ENCODE measurements around the gene ERG. TPM values are rescaled to one million over a fixed set of nuclear protein-coding genes. Genes with fewer than 3 reads are reported as not detected.

Gene ERG
- total RNA-seq, 1 experiment from 2014 or later: 4.5 TPM

DNA sequence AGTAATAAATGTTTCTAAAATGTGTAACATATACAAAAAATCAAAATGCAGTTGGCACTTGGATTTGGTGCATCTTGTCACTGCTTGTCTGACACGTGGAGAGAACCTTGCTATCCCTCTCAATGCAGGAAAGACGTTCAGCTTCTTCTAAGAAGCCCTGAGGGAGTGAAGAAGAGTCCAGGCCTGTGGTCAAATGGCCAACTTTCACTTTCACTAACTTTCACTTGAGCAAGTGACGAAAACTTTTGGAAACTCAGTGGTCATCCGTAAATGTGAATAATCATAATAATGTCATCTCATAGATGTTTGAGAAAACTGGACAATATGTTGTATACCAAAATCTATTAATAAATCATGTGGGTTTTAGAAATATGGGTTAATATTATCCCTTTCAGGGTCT lies 61.9 kb downstream of the ERG start (continued):
- TF ChIP-seq, protein P1, sequence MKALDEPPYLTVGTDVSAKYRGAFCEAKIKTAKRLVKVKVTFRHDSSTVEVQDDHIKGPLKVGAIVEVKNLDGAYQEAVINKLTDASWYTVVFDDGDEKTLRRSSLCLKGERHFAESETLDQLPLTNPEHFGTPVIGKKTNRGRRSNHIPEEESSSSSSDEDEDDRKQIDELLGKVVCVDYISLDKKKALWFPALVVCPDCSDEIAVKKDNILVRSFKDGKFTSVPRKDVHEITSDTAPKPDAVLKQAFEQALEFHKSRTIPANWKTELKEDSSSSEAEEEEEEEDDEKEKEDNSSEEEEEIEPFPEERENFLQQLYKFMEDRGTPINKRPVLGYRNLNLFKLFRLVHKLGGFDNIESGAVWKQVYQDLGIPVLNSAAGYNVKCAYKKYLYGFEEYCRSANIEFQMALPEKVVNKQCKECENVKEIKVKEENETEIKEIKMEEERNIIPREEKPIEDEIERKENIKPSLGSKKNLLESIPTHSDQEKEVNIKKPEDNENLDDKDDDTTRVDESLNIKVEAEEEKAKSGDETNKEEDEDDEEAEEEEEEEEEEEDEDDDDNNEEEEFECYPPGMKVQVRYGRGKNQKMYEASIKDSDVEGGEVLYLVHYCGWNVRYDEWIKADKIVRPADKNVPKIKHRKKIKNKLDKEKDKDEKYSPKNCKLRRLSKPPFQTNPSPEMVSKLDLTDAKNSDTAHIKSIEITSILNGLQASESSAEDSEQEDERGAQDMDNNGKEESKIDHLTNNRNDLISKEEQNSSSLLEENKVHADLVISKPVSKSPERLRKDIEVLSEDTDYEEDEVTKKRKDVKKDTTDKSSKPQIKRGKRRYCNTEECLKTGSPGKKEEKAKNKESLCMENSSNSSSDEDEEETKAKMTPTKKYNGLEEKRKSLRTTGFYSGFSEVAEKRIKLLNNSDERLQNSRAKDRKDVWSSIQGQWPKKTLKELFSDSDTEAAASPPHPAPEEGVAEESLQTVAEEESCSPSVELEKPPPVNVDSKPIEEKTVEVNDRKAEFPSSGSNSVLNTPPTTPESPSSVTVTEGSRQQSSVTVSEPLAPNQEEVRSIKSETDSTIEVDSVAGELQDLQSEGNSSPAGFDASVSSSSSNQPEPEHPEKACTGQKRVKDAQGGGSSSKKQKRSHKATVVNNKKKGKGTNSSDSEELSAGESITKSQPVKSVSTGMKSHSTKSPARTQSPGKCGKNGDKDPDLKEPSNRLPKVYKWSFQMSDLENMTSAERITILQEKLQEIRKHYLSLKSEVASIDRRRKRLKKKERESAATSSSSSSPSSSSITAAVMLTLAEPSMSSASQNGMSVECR (CRISPR knock-in tag; IDR thresholded peaks at IDR 0.05; ENCODE audit: borderline replicate concordance): no peak
- TF ChIP-seq, protein P2, sequence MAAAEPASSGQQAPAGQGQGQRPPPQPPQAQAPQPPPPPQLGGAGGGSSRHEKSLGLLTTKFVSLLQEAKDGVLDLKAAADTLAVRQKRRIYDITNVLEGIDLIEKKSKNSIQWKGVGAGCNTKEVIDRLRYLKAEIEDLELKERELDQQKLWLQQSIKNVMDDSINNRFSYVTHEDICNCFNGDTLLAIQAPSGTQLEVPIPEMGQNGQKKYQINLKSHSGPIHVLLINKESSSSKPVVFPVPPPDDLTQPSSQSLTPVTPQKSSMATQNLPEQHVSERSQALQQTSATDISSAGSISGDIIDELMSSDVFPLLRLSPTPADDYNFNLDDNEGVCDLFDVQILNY (CRISPR knock-in tag; IDR thresholded peaks at IDR 0.05): no peak

DNA sequence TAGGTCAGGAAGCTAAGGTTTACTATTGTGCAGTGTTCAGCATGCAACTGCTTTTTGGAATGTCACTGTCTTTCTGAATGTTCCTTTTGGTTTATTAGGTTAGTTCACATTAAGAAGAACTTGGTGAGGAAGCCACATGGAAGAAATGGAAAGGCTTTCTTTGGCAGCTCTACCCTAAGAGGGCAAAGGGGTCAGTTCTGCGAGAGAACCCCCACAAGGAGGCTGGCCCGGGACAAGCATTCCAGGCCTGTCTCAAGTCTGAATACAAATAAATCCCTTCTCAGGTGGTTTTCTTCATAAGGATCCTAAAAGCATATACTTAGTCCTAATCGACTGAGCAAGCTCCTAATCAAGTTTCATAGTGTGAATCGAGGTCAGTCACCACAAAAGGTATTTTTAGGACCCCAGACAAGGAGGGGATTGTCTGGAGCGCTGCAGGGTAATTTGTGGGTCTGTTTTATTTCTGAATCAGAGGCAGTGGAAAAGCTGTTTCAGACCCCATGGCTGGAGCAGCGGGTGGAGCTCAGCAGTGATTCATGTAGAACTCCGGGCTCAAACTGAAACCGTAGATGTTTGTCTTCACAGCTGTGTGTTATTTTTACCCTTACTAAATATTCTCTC lies 63.3 kb downstream of the ERG start:
- Mint-ChIP-seq H3K9me3 (peaks cover 4% of the 10 kb centered on the region), H3K4me1 (0 out of 2 replicates have a peak, but pooled peaks cover 8% of the 10 kb centered on the region), H3K27me3 (ENCODE audit: low read depth) (no peaks in the 10 kb centered on the region; the same call in 1 of the 2 replicates), H3K27ac (no peak overlapping the region), H3K4me3 (no peak overlapping the region), H3K36me3 (peaks cover 4% of the 10 kb centered on the region; the same call in 1 of the 2 replicates)
- TF ChIP-seq, protein P3, sequence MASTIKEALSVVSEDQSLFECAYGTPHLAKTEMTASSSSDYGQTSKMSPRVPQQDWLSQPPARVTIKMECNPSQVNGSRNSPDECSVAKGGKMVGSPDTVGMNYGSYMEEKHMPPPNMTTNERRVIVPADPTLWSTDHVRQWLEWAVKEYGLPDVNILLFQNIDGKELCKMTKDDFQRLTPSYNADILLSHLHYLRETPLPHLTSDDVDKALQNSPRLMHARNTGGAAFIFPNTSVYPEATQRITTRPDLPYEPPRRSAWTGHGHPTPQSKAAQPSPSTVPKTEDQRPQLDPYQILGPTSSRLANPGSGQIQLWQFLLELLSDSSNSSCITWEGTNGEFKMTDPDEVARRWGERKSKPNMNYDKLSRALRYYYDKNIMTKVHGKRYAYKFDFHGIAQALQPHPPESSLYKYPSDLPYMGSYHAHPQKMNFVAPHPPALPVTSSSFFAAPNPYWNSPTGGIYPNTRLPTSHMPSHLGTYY (CRISPR knock-in tag; IDR thresholded peaks at IDR 0.05): no peak
- TF ChIP-seq ZBTB21 (CRISPR knock-in tag; IDR thresholded peaks at IDR 0.05; ENCODE audit: borderline replicate concordance) (no peak), CBFB (CRISPR knock-in tag; IDR thresholded peaks at IDR 0.05; ENCODE audit: low read depth) (no peak), ZNF671 (CRISPR knock-in tag; IDR thresholded peaks at IDR 0.05) (no peak), PRRX2 (CRISPR knock-in tag; IDR thresholded peaks at IDR 0.05) (no peak), ETV6 (CRISPR knock-in tag; IDR thresholded peaks at IDR 0.05) (no peak), HMGA2 (CRISPR knock-in tag; IDR thresholded peaks at IDR 0.05) (no peak), KAT7 (CRISPR knock-in tag; IDR thresholded peaks at IDR 0.05; ENCODE audit: borderline replicate concordance) (no peak), NFYB (CRISPR knock-in tag; conservative IDR thresholded peaks at IDR 0.05; ENCODE audit: low read depth) (no peak)
- TF ChIP-seq, protein P4, sequence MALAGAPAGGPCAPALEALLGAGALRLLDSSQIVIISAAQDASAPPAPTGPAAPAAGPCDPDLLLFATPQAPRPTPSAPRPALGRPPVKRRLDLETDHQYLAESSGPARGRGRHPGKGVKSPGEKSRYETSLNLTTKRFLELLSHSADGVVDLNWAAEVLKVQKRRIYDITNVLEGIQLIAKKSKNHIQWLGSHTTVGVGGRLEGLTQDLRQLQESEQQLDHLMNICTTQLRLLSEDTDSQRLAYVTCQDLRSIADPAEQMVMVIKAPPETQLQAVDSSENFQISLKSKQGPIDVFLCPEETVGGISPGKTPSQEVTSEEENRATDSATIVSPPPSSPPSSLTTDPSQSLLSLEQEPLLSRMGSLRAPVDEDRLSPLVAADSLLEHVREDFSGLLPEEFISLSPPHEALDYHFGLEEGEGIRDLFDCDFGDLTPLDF (CRISPR knock-in tag; IDR thresholded peaks at IDR 0.05): no peak
- TF ChIP-seq, protein P5, sequence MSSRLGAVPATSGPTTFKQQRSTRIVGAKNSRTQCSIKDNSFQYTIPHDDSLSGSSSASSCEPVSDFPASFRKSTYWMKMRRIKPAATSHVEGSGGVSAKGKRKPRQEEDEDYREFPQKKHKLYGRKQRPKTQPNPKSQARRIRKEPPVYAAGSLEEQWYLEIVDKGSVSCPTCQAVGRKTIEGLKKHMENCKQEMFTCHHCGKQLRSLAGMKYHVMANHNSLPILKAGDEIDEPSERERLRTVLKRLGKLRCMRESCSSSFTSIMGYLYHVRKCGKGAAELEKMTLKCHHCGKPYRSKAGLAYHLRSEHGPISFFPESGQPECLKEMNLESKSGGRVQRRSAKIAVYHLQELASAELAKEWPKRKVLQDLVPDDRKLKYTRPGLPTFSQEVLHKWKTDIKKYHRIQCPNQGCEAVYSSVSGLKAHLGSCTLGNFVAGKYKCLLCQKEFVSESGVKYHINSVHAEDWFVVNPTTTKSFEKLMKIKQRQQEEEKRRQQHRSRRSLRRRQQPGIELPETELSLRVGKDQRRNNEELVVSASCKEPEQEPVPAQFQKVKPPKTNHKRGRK (CRISPR knock-in tag; IDR thresholded peaks at IDR 0.05; ENCODE audit: borderline replicate concordance): no peak
- DNase-seq (ENCODE audit: low spot score): no peak
- no peak for ATAC-seq
- POLR2A ChIA-PET: no interaction called here
- CTCF ChIA-PET: no interaction called here

DNA sequence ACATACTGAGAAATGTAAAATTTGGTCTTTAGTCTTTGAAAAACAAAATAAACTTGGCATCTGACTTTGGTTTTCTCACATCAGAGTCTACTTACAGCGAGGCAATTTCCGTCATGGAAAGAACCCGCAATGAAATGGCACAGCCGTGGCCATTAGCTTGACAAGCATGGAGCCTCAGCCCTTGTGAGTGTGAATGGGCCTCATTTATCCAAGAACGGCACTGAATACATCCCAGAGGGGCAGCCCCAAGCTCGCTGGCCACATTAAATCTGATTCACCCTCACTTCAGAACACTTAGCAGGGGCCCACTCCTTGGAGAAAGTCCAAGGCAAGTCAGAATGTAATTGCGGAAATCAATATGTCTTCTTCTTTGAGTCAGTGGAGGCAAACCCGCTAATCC lies 64.8 kb downstream of the ERG start:
- Mint-ChIP-seq H3K4me3 (no peak overlapping the region), H3K27ac (no peak overlapping the region), H3K9me3 (peaks cover 9% of the 10 kb centered on the region), H3K4me1 (no peaks in the 10 kb centered on the region), H3K27me3 (ENCODE audit: low read depth) (no peaks in the 10 kb centered on the region; the same call in 1 of the 2 replicates), H3K36me3 (peaks cover 5% of the 10 kb centered on the region; the same call in 1 of the 2 replicates)
- CTCF ChIA-PET: no interaction called here
- TF ChIP-seq, protein P6, sequence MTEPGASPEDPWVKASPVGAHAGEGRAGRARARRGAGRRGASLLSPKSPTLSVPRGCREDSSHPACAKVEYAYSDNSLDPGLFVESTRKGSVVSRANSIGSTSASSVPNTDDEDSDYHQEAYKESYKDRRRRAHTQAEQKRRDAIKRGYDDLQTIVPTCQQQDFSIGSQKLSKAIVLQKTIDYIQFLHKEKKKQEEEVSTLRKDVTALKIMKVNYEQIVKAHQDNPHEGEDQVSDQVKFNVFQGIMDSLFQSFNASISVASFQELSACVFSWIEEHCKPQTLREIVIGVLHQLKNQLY (CRISPR knock-in tag; IDR thresholded peaks at IDR 0.05): no peak
- no peak for ATAC-seq
- DNase-seq (ENCODE audit: low spot score): no peak
- POLR2A ChIA-PET: no interaction called here

All from WTC11 (cell line).